GM19467 (cell line): ENCODE data around the gene CST9L.

Experiments
- ATAC-seq: cut with Tn5 transposase; IDR thresholded peaks from one replicate; pipeline ENCODE4 v1.9.1; 2021; ENCODE audit warnings: mild to moderate bottlenecking, moderate library complexity; ENCODE audit not compliant: unreplicated experiment

Gene CST9L

DNA sequence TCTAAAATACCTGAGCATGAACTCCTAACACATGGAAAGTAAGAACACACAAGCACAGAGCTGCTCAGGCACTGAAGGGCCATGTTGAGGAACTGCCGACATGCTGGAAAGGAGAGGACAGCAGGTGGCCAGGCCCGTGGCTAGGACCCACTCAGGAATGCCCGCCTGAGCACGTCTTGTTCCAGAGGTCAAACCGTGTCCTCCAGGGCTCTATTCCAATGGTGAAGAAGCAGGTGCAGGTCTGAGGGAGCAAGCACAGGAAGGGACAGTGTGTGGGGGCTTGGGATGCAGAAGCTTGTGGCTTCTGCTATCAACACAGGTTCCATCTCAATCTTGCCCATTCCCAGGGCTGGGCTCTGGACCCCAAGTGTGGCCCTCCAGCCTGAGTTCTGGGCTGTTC lies 20.7 kb downstream of the CST9L start:
- ATAC-seq = no peak

- no peak for ATAC-seq
Observed at GRCh38 chr20:23546435-23547144, 21.7 kb downstream of the CST9L start.

- no peak for ATAC-seq
Observed at GRCh38 chr20:23544133-23544532, 24.2 kb downstream of the CST9L start.

DNA sequence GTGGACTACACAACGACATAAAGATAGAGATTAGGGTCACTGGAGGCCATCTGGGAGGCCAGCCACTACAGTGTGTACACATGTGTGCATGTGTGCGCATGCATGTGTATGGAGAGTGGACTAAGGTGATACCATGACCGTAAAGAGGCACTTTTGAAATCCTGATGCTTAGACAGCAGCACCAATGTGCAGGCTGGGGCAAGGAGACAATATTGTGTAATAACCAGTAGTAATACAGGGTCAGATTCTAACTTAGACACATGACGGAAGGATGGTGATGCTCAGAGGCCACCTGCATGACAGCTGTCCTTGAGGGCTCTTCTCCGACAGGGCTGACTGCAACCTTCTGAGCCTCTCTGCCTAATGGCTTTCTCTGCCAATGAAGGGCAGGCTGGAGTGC lies 25.5 kb downstream of the CST9L start:
- no peak for ATAC-seq

DNA sequence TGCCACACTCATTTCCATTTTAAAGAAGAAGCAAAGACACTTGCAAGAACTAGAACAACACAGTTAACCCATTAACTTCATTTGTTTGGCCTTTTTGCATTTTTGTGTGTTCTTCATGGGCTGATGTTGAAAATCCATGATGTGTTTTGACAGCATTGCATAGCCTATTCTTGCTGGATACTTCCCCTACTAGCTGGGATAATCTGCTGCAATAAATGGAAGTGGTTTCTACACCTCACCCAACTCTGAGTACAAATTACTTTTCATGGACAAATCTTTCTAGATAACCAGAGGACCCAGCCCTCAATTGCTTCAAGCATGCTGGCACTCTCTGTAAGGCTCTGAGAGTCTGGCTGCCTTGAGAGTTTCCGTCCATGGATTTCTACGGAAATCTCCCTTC lies 26.5 kb downstream of the CST9L start:
- no peak for ATAC-seq

- no peak for ATAC-seq
Observed at GRCh38 chr20:23541330-23541729, 27.0 kb downstream of the CST9L start.

GRCh38 chr20:23540624-23541023 lies 27.7 kb downstream of the CST9L start:
- no peak for ATAC-seq

DNA sequence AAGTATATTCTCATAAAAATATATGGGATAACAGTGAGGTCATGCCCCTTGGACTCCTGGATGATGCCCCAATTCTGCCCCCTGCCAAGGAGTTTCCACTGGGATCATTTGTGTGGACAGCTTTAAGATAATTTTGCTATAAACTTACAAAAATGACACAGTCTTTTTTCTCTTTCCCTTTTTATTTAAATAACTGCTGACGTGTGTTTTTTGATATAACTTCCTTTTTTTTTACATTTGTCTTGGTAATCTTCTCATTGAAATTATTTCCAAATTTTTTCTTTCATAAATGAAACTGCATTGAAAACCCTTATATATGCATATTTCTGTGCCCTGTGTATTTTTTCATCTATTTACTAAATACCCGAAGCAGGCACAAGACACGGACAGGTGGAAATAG lies 31.3 kb downstream of the CST9L start:
- ATAC-seq = no peak

GRCh38 chr20:23536328-23536974 lies 31.8 kb downstream of the CST9L start:
- ATAC-seq = no peak

DNA sequence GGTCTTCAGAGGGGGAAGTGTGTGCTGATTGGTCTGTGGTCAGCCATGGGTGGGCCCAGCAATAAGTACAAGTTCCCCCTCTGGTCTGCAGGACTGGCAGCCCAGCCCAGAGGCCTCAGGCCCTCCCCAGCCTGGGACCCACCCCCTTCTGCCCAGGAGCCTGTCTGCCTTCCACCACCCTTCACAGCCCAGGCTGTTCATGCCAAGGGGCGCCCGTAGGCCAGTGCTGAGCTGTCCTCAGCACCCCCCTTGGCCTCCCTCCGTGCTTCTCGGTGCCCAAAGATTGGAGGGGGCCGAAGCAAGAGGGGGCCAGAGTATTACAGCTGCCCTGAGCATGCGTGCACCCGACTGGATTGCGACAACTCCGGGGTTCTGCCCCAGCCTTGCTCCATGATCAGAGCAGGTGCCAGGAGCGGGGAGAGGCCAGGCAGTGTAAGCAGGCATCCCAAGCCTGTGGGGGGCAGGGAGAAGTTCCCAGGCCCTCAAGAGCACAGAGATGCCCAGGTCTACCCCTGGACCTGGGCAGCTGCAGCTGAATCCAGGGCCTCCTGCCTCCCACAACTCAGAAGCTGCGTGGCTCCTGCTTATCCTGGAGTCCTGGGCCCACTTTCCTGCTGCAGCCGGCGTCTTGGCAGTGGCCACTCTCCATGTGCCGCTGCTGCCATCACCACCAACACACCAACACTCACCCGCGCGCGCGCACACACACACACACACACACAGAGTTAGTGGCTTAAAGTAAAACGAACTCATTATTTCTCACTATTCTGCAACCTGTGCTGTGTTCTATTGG lies 33.3 kb downstream of the CST9L start:
- no peak for ATAC-seq

DNA sequence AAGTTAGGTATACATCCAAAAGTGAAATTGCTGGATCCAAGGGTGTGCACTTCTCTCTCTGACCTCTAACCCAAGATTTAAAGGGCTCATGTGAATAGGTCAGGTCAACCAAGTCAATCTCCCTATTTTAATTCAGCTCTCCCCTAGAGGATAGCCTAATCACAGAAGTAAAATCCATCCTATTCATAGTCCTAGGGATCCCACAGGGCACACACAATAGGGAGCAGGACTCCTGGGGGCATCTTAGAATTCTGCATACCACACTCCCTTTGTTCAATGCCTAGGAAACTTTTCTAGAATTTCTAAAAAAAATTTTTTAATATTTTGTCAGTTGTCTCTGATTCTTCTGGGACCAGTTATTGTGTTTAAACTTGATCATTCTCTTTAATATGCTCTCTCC lies 35.1 kb downstream of the CST9L start:
- ATAC-seq = no peak

DNA sequence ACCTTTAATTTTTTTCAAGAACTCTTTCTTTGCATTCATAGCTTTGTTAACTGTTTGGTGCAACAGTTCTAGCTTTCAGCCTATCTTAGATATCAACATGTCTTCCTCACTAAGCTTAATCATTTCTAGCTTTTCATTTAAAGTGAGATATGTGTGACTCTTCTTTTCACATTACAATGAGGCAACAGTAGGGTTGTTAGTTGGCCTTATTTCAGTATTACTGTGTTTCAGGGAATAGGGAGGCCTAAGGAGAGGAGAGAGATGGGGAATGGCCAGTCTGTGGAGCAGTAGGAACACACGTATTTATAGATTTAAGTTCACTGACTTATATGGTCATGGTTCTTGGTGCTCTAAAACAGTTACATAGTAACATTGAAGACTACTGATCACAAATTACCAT lies 35.8 kb downstream of the CST9L start:
- ATAC-seq = no peak

DNA sequence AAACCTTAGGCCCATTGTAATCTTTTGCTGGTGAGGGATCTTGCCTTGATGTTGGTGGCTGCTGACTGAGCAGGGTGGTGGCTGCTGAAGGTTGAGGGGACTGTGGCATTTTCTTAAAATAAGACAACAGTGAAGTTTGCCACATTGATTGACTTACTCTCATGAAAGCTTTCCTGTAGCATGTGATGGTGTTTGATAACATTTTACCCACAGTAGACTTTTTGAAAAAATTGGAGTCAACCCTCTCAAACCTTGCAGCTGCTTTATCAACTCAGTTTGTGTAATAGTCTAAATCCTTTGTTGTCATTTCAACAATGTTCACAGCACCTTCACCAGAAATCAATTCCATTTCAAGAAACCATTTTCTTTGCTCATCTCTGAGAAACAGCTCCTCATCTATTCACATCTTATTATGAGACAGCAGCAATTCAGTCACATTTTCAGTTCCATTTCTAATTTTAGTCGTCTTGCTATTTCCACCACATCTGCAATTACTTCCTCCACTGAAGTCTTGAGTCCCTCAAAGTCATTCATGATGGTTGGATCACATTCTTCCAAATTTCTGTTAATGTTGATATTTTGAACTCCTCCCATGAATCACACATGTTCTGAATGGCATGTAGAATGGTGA lies 37.2 kb downstream of the CST9L start:
- no peak for ATAC-seq

- ATAC-seq = no peak
Observed at GRCh38 chr20:23528867-23529431, 39.3 kb downstream of the CST9L start.

DNA sequence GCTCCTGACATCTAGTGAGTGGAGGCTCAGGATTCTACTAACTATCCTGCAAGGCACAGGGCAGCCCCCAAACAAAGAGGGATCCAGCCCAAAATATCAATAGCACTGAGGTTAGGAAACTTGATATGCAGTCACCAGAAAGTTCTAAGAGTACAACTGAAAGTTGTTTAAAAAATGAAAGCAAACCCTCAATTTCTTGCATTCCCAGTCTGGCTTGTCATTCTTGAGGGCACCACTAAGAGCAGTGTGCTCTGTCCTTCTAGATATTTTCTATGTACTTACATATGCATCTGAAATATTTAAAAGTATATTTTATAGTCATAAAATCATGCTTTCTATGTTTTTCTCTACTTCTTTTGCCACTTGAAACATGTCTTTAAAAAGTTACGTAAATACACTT lies 41.4 kb downstream of the CST9L start:
- ATAC-seq = no peak

- ATAC-seq = no peak
Observed at GRCh38 chr20:23524146-23524545, 44.1 kb downstream of the CST9L start.

DNA sequence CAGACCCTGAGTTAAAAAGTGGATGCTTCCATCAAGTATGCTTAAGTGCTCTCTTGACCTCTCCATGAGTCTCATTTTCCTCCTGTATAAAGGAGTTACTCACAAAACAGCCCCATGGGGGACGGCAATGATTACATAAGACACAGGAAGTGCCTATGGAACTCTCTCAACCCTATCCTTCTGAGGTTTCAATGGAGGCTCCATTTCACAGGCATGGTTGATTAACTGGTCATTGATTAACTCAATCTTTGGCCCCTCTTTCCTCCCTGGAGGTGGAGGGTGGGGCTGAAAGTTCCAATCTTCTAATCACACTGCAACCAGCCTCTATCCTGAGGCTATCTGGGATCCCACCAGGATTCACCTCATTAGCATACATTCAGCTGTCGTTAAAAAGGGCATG lies 48.1 kb downstream of the CST9L start:
- no peak for ATAC-seq

- ATAC-seq = no peak
Observed at GRCh38 chr20:23519556-23519955, 48.7 kb downstream of the CST9L start.

DNA sequence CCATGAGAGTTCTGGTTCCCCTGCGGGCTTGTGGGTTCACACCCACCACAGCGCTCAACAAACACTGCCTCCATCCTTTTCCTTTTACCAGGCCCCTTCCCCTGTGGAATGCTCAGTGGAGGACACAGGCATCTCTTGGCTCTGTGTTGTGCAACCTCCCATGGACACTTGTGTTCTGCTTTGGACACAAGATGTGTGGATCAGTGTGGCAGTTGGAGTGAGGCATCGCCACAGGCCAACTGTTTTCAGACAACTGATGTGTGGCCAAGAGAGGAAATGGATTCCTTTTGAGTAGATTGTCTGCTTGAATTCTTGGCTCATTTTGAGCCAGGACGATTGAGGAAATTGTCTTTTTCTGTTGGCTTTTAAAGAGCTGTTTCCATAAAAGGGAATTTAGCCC lies 50.6 kb downstream of the CST9L start:
- no peak for ATAC-seq

GRCh38 chr20:23515250-23515939 lies 52.9 kb downstream of the CST9L start:
- ATAC-seq = no peak

DNA sequence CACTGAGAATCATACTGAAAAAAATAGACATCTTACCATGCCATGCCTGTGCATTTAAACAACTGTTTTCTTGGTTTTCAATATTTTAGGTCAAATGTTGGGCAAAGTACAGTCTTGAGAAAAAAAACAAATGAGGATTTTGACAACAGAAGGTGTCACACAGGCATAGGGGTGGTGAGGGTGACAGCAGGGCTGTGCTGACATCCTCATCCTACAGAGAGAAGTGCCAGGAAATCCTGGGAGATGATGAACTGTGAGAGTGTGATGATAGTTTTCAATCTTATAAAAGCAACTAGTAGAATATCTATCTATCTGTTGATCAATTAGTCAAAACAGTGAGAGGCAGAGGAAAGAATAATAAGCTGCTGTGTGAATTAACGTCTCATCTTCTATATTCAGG lies 53.4 kb downstream of the CST9L start:
- no peak for ATAC-seq
